H1 (cell line): Measurements from ENCODE around the gene WDR7. TPM values are rescaled to one million over a fixed set of nuclear protein-coding genes. Genes with fewer than 3 reads are reported as not detected.

ENCODE experiments used
- CTCF ChIA-PET: fragments of 300-600 bp; sonication (Branson Sonifier 250); formaldehyde crosslinking; loops from one replicate; lab custom pipeline; 2021; ENCODE audit not compliant: partially characterized antibody; lab: Charles Lee
- POLR2A ChIA-PET: fragments of 300-600 bp; sonication (Branson Sonifier 250); formaldehyde crosslinking; loops from one replicate; lab custom pipeline; 2021; ENCODE audit warnings: inconsistent platforms; ENCODE audit not compliant: partially characterized antibody; lab: Charles Lee
- DNase-seq, 2 experiments: peaks; one replicate each; pipeline versions ENCODE4 v3.0.0 to v3.0.0-alpha.2; 2010 to 2022; ENCODE audit warnings: low spot score in 2 of 2, low read depth in 1 of 2, mixed read lengths in 1 of 2
- FAIRE-seq: peaks from 2 replicates; lab custom pipeline; 2011; peaks lifted over from hg19 to GRCh38; lab: Jason Lieb, UNC
- H2AFZ ChIP-seq: 2 replicates; pipeline ENCODE4 v1.8.1; 2012; ENCODE audit warnings: low read length, inconsistent platforms
- H2AK5ac ChIP-seq: 2 replicates; pipeline ENCODE4 v1.6.1; 2013; ENCODE audit warnings: low read depth, low read length
- H2BK120ac ChIP-seq: replicated peaks from 2 replicates; pipeline ENCODE3; 2013; ENCODE audit warnings: low read depth, low read length, inconsistent platforms
- H2BK12ac ChIP-seq: 2 replicates; pipeline ENCODE4 v1.6.1; 2013; ENCODE audit warnings: low read depth, low read length
- H2BK15ac ChIP-seq: 2 replicates; pipeline ENCODE4 v1.6.1; 2013; ENCODE audit warnings: low read length
- H2BK20ac ChIP-seq: 2 replicates; pipeline ENCODE4 v1.6.1; 2013; ENCODE audit warnings: low read length
- H2BK5ac ChIP-seq: 2 replicates; pipeline ENCODE4 v1.6.1; 2013; ENCODE audit warnings: low read depth, low read length
- H3K14ac ChIP-seq: 2 replicates; pipeline ENCODE4 v1.6.1; 2013; ENCODE audit warnings: inconsistent platforms; ENCODE audit not compliant: insufficient read length
- H3K18ac ChIP-seq: 2 replicates; pipeline ENCODE4 v1.6.1; 2013; ENCODE audit warnings: low read length; ENCODE audit errors: extremely low read depth
- H3K23ac ChIP-seq: 2 replicates; pipeline ENCODE4 v1.6.1; 2013; ENCODE audit warnings: inconsistent platforms; ENCODE audit not compliant: insufficient read length
- H3K23me2 ChIP-seq: 2 replicates; pipeline ENCODE4 v1.6.1; 2013; ENCODE audit warnings: low read depth, low read length
- H3K27ac ChIP-seq: 2 replicates; pipeline ENCODE4 v1.6.1; 2011; ENCODE audit warnings: low read depth, low read length, inconsistent platforms
- H3K27me3 ChIP-seq, 4 experiments: replicated peaks in 1 of 4; 1 replicate in 1 of 4; 2 replicates in 3 of 4; pipeline versions ENCODE4 v1.6.1 to v1.8.1; 2011 to 2013; ENCODE audit warnings: low read length in 3 of 4, mild to moderate bottlenecking in 3 of 4, inconsistent platforms in 2 of 4, mixed read lengths in 2 of 4, moderate library complexity in 1 of 4; ENCODE audit not compliant: control insufficient read depth in 3 of 4, insufficient read depth in 3 of 4; ENCODE audit errors: extremely low read depth in 1 of 4
- H3K36me3 ChIP-seq, 4 experiments: 2 replicates each; pipeline versions ENCODE4 v1.6.1 to v1.8.1; 2011 to 2013; ENCODE audit warnings: mild to moderate bottlenecking in 4 of 4, low read length in 3 of 4, moderate library complexity in 2 of 4, control low read depth in 1 of 4, inconsistent platforms in 1 of 4; ENCODE audit not compliant: insufficient read depth in 4 of 4, control insufficient read depth in 2 of 4
- H3K4ac ChIP-seq: replicated peaks from 2 replicates; pipeline ENCODE3; 2013; ENCODE audit warnings: low read length, low read depth, mixed read lengths, inconsistent platforms; ENCODE audit not compliant: insufficient read length
- H3K4me1 ChIP-seq, 4 experiments: replicated peaks in 1 of 4; 1 replicate in 1 of 4; 2 replicates in 3 of 4; pipeline versions ENCODE4 v1.6.1 to v1.8.1; 2011 to 2013; ENCODE audit warnings: low read length in 3 of 4, inconsistent platforms in 2 of 4, mixed read lengths in 1 of 4; ENCODE audit not compliant: insufficient read depth in 4 of 4, control insufficient read depth in 3 of 4
- H3K4me2 ChIP-seq, 2 experiments: 2 replicates each; pipeline versions ENCODE4 v1.6.1 to v1.8.1; 2011 to 2013; ENCODE audit warnings: low read depth in 2 of 2, low read length in 2 of 2, control low read depth in 1 of 2, inconsistent platforms in 1 of 2, mild to moderate bottlenecking in 1 of 2; ENCODE audit not compliant: insufficient read depth in 1 of 2
- H3K4me3 ChIP-seq, 4 experiments: fragments of 200-600, 300-600 bp in 1 of 4; sonication (generic), shearing (Covaris generic), sonication (Bioruptor Twin) in 1 of 4; 2 replicates each; pipeline versions ENCODE4 v1.5.1 to v1.8.1; 2011 to 2016; ENCODE audit warnings: low read length in 4 of 4, low read depth in 3 of 4, control low read depth in 2 of 4, inconsistent platforms in 2 of 4, mild to moderate bottlenecking in 2 of 4, mixed read lengths in 1 of 4, moderate library complexity in 1 of 4; ENCODE audit not compliant: insufficient read depth in 2 of 4; ENCODE audit errors: extremely low read depth in 1 of 4
- H3K56ac ChIP-seq: replicated peaks from 2 replicates; pipeline ENCODE3; 2013; ENCODE audit warnings: low read depth, mild to moderate bottlenecking, mixed read lengths, low read length, inconsistent platforms; ENCODE audit not compliant: insufficient read length
- H3K79me1 ChIP-seq: 2 replicates; pipeline ENCODE4 v1.6.1; 2013; ENCODE audit warnings: low read depth, low read length, control low read depth
- H3K79me2 ChIP-seq, 2 experiments: 2 replicates each; pipeline versions ENCODE4 v1.6.1 to v1.8.1; 2012 to 2013; ENCODE audit warnings: low read length in 2 of 2, mild to moderate bottlenecking in 2 of 2, inconsistent platforms in 1 of 2; ENCODE audit not compliant: insufficient read depth in 2 of 2, control insufficient read depth in 1 of 2
- H3K9ac ChIP-seq, 4 experiments: replicated peaks in 1 of 4; 1 replicate in 1 of 4; 2 replicates in 3 of 4; pipeline versions ENCODE4 v1.6.1 to v1.8.1; 2011 to 2013; ENCODE audit warnings: low read depth in 3 of 4, low read length in 3 of 4, control low read depth in 2 of 4, mild to moderate bottlenecking in 2 of 4, moderate library complexity in 2 of 4, inconsistent platforms in 1 of 4; ENCODE audit errors: extremely low read depth in 1 of 4
- H3K9me3 ChIP-seq, 2 experiments: 2 replicates each; pipeline versions ENCODE4 v1.6.1 to v1.8.1; 2012 to 2013; ENCODE audit warnings: mild to moderate bottlenecking in 2 of 2, moderate library complexity in 2 of 2, control low read depth in 1 of 2, inconsistent platforms in 1 of 2, low read depth in 1 of 2, low read length in 1 of 2, mixed read lengths in 1 of 2; ENCODE audit not compliant: insufficient read depth in 2 of 2
- H4K20me1 ChIP-seq, 2 experiments: replicated peaks in 1 of 2; 2 replicates each; pipeline versions ENCODE3 to v1.8.1; 2011 to 2013; ENCODE audit warnings: inconsistent platforms in 2 of 2, low read length in 2 of 2, mild to moderate bottlenecking in 1 of 2; ENCODE audit not compliant: insufficient read depth in 2 of 2, control insufficient read depth in 1 of 2
- H4K5ac ChIP-seq: 2 replicates; pipeline ENCODE4 v1.6.1; 2013; ENCODE audit warnings: low read length, low read depth, mixed read lengths, inconsistent platforms; ENCODE audit not compliant: insufficient read length
- H4K8ac ChIP-seq: 2 replicates; pipeline ENCODE4 v1.8.0; 2013; ENCODE audit warnings: mild to moderate bottlenecking, moderate library complexity, low read length, inconsistent platforms; ENCODE audit not compliant: insufficient read depth; ENCODE audit errors: extremely low read depth
- H4K91ac ChIP-seq: replicated peaks from 2 replicates; pipeline ENCODE3; 2013; ENCODE audit warnings: low read length, mixed read lengths, inconsistent platforms; ENCODE audit not compliant: insufficient read length
- EZH2 ChIP-seq: fragments of 200-600 bp; sonication (generic); IDR thresholded peaks from 2 replicates; pipeline ENCODE4 v1.7.1; 2012; ENCODE audit warnings: low read depth, mild to moderate bottlenecking, moderate library complexity, low read length, inconsistent platforms; ENCODE audit not compliant: severe bottlenecking
- GABPA ChIP-seq: IDR thresholded peaks from 2 replicates; pipeline ENCODE4 v1.6.1; 2011; ENCODE audit warnings: mild to moderate bottlenecking, low read length, moderate library complexity, borderline replicate concordance; ENCODE audit not compliant: insufficient read depth
- JUND ChIP-seq: IDR thresholded peaks from 2 replicates; pipeline ENCODE4 v1.6.1; 2011; ENCODE audit warnings: mild to moderate bottlenecking, improper control_type of control experiment, low read length
- RBBP5 ChIP-seq: IDR thresholded peaks from 2 replicates; pipeline ENCODE4 v1.7.1; 2012; ENCODE audit warnings: low read depth, mild to moderate bottlenecking, inconsistent platforms, low read length, moderate library complexity, borderline replicate concordance
- SIN3A ChIP-seq, 2 experiments: IDR thresholded peaks in 1 of 2; conservative IDR thresholded peaks in 1 of 2; 2 replicates each; pipeline ENCODE4 v1.6.1; 2011 to 2012; ENCODE audit warnings: low read length in 2 of 2, improper control_type of control experiment in 1 of 2, low read depth in 1 of 2, mild to moderate bottlenecking in 1 of 2
- SP4 ChIP-seq: IDR thresholded peaks from 2 replicates; pipeline ENCODE4 v1.6.1; 2012; ENCODE audit warnings: low read length, inconsistent platforms
- TAF7 ChIP-seq: optimal IDR thresholded peaks from 2 replicates; pipeline ENCODE3; 2011; ENCODE audit warnings: low read depth, mild to moderate bottlenecking, inconsistent platforms, low read length, moderate library complexity, borderline replicate concordance
- TEAD4 ChIP-seq: IDR thresholded peaks from 2 replicates; pipeline ENCODE4 v1.6.1; 2012; ENCODE audit warnings: low read depth, low read length, inconsistent platforms, mixed read lengths
- WGBS, 2 experiments: shearing (Covaris generic) in 1 of 2; methylation state at CpG; one replicate each; pipeline versions ENCODE4 v1.1.6 to v1.1.7; 2013 to 2015; ENCODE audit warnings: low lambda C conversion rate in 2 of 2, mixed read lengths in 2 of 2, inconsistent platforms in 1 of 2, low coverage in 1 of 2, missing lambda C conversion rate in 1 of 2; ENCODE audit not compliant: insufficient replicate concordance in 2 of 2, insufficient coverage in 1 of 2, insufficient read length in 1 of 2; ENCODE audit errors: extremely low coverage in 1 of 2, missing lambda C conversion rate in 1 of 2; 5-methylcytosine and 5-hydroxymethylcytosine counted together
- polyA plus RNA-seq, 7 experiments: library from polyadenylated mRNA; depleted of rRNA in 3 of 7; stranded (reverse) in 5 of 7; unstranded in 2 of 7; fragments of >200 nt in 5 of 7; fragments of 200-250 nt in 2 of 7; gene quantifications; 1 replicate in 5 of 7; 2 replicates in 1 of 7; 4 replicates in 1 of 7; pipeline versions ENCODE4 v1.2.1 to v1.2.3, GENCODE V29; 2011 to 2013; ENCODE audit warnings: missing spikeins in 2 of 7, mixed read lengths in 2 of 7
- total RNA-seq: library from RNA; stranded (reverse); fragmentation: NEBNext Ultra II Directional; extraction: Animal tissue kit (Norgen Biotek cat#: 25700); gene quantifications from 2 replicates; pipeline ENCODE4 v1.2.1, GENCODE V29; 2021
- TF ChIP-seq, protein P1 (sequence below), 3 experiments: IDR thresholded peaks; 1 replicate in 2 of 3; 2 replicates in 1 of 3; pipeline versions ENCODE4 v1.5.1 to v1.6.1; 2011; ENCODE audit warnings: low read length in 3 of 3, mild to moderate bottlenecking in 3 of 3, inconsistent platforms in 2 of 3, low read depth in 1 of 3, moderate library complexity in 1 of 3; ENCODE audit not compliant: insufficient read depth in 1 of 3; ENCODE audit errors: control extremely low read depth in 1 of 3
- TF ChIP-seq, protein P2 (sequence below): IDR thresholded peaks from 2 replicates; pipeline ENCODE4 v1.6.1; 2012; ENCODE audit warnings: low read length, inconsistent platforms

WDR7 gene
- total and polyA plus RNA-seq, 2 of the 8 experiments (the other 6 are each of a cell fraction or from before 2014, with no cell fraction given), result 5.5 to 15.2 TPM

DNA sequence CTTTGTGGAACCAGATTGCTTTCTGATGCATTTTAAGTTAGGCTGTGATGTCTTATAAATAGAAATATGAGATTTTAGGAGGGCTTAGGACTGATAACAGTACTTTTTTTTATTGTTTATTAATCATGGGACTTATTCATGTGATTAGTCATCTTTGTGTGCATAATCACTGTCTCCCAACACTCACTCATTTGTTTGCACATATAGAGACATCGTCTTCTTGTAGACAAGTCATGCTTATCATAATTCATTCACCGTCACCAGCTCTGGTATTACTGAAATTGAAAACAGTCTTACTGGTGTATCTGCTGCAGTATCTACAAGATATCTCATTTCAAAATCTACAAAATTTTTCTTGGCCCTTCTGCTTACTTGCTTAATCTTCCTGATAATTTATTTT, 45.8 kb downstream of the WDR7 start:
- no peak overlapping the region for H2BK120ac ChIP-seq
- no peak overlapping the region for H3K56ac ChIP-seq
- WGBS, 2 experiments, result 98% methylated on average over 2 of the region's 2 CpGs; no CpG with 5 or more reads in 1 of the 2 experiments
- H3K79me2 ChIP-seq, result no peaks in the 10 kb centered on the region
- H4K20me1 ChIP-seq, result no peaks in the 10 kb centered on the region
- H3K27ac ChIP-seq, result no peak overlapping the region
- H2AFZ ChIP-seq, result no peak overlapping the region
- ChIA-PET CTCF (no interaction called here), POLR2A (no interaction called here)
- H3K23me2 ChIP-seq, result no peaks in the 10 kb centered on the region
- DNase-seq (no peak), FAIRE-seq (no peak)
- H3K27me3 ChIP-seq, result no peaks in the 10 kb centered on the region
- no peak overlapping the region for H3K14ac ChIP-seq
- H2BK15ac ChIP-seq, result no peak overlapping the region
- H3K9ac ChIP-seq, result no peak overlapping the region
- no peak overlapping the region for H3K18ac ChIP-seq
- no peak overlapping the region for H4K5ac ChIP-seq
- H3K36me3 ChIP-seq, result no peaks in the 10 kb centered on the region
- H3K4me3 ChIP-seq, result no peak overlapping the region
- H2BK20ac ChIP-seq, result no peak overlapping the region
- H3K9me3 ChIP-seq, result no peaks in the 10 kb centered on the region
- no peak overlapping the region for H4K8ac ChIP-seq
- no peak overlapping the region for H2BK5ac ChIP-seq
- no peak overlapping the region for H3K4ac ChIP-seq
- H4K91ac ChIP-seq, result no peak overlapping the region
- no peaks in the 10 kb centered on the region for H3K4me1 ChIP-seq
- H3K23ac ChIP-seq, result no peak overlapping the region
- H2BK12ac ChIP-seq, result no peak overlapping the region
- H3K79me1 ChIP-seq, result no peaks in the 10 kb centered on the region
- H2AK5ac ChIP-seq, result no peak overlapping the region
- no peak overlapping the region for H3K4me2 ChIP-seq
- no peak for TF ChIP-seq JUND
- TF ChIP-seq, protein P1, sequence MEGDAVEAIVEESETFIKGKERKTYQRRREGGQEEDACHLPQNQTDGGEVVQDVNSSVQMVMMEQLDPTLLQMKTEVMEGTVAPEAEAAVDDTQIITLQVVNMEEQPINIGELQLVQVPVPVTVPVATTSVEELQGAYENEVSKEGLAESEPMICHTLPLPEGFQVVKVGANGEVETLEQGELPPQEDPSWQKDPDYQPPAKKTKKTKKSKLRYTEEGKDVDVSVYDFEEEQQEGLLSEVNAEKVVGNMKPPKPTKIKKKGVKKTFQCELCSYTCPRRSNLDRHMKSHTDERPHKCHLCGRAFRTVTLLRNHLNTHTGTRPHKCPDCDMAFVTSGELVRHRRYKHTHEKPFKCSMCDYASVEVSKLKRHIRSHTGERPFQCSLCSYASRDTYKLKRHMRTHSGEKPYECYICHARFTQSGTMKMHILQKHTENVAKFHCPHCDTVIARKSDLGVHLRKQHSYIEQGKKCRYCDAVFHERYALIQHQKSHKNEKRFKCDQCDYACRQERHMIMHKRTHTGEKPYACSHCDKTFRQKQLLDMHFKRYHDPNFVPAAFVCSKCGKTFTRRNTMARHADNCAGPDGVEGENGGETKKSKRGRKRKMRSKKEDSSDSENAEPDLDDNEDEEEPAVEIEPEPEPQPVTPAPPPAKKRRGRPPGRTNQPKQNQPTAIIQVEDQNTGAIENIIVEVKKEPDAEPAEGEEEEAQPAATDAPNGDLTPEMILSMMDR (IDR thresholded peaks at IDR 0.05; ENCODE audit: control extremely low read depth in 1 of 3, insufficient read depth in 1 of 3, low read depth in 1 of 3, low read length in 3 of 3), result no peak
- TF ChIP-seq GABPA, result no peak
- no peak for TF ChIP-seq EZH2
- no peak for TF ChIP-seq SIN3A (conservative IDR thresholded peaks at IDR 0.05 in 1 of 2, IDR thresholded peaks at IDR 0.05 in 1 of 2; ENCODE audit: low read depth in 1 of 2, low read length in 2 of 2)
- no peak for TF ChIP-seq RBBP5
- TF ChIP-seq TEAD4, result no peak
- TF ChIP-seq TAF7, result no peak
- no peak for TF ChIP-seq SP4
- TF ChIP-seq, protein P2, sequence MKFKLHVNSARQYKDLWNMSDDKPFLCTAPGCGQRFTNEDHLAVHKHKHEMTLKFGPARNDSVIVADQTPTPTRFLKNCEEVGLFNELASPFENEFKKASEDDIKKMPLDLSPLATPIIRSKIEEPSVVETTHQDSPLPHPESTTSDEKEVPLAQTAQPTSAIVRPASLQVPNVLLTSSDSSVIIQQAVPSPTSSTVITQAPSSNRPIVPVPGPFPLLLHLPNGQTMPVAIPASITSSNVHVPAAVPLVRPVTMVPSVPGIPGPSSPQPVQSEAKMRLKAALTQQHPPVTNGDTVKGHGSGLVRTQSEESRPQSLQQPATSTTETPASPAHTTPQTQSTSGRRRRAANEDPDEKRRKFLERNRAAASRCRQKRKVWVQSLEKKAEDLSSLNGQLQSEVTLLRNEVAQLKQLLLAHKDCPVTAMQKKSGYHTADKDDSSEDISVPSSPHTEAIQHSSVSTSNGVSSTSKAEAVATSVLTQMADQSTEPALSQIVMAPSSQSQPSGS, result no peak
